Dermis lymphatic vessel endothelial cell (primary cell): ENCODE results near the gene ZFPL1. TPM values are rescaled to one million over a fixed set of nuclear protein-coding genes. Genes with fewer than 3 reads are reported as not detected.

Experiments used
- total RNA-seq: library from RNA; depleted of rRNA; stranded (reverse); fragments of >200 nt; gene quantifications from 2 replicates; pipeline ENCODE4 v1.2.1, GENCODE V29; 2014

Gene ZFPL1
- 16.4 and 20.7 TPM in 2 replicates for total RNA-seq

GRCh38 chr11:65083834-65084597, at the start of gene ZFPL1, which contains the start of gene CDCA5:
ZFPL1 (plus strand) TSS chr11:65084222; CDS start chr11:65084699, 477 bp downstream.
CDCA5 (minus strand) TSS chr11:65084040; CDS start chr11:65083978, 62 bp downstream.

GRCh38 chr11:65040847-65041622, 43.0 kb upstream of the ZFPL1 start, which contains the start of gene SAC3D1:
SAC3D1 (plus strand) TSS chr11:65041210; CDS start chr11:65041293, 83 bp downstream.

GRCh38 chr11:65058419-65059054, 25.5 kb upstream of the ZFPL1 start, which contains the start of gene NAALADL1:
NAALADL1 (minus strand) TSS chr11:65058553; CDS start chr11:65058521, 32 bp downstream.

GRCh38 chr11:65095974-65096806, 12.2 kb downstream of the ZFPL1 start, which contains the start of gene VPS51:
VPS51 (plus strand) TSS chr11:65096214; CDS start chr11:65096251, 37 bp downstream.

GRCh38 chr11:65111744-65112545, 27.9 kb downstream of the ZFPL1 start, which contains the start of gene TM7SF2:
TM7SF2 (plus strand) TSS chr11:65111872; CDS start chr11:65112016, 144 bp downstream.

GRCh38 chr11:65117206-65118096, 33.4 kb downstream of the ZFPL1 start, which contains the start of gene ZNHIT2:
ZNHIT2 (minus strand) TSS chr11:65117701; CDS start chr11:65117653, 48 bp downstream.

GRCh38 chr11:65121865-65122696, 38.1 kb downstream of the ZFPL1 start, which contains the start of the genes FAU and MRPL49:
FAU (minus strand) TSS chr11:65122134; CDS start chr11:65121813, 321 bp downstream.
MRPL49 (plus strand) TSS chr11:65122321; CDS start chr11:65122347, 26 bp downstream.

GRCh38 chr11:65134240-65134951, 50.4 kb downstream of the ZFPL1 start, which contains the start of gene SYVN1:
SYVN1 (minus strand) TSS chr11:65134519; CDS start chr11:65133601, 918 bp downstream.

Other genes with a start within 250 kb of the ZFPL1 start
- 0.34 and 0.43 TPM in 2 replicates for gene CDC42BPG, start 239.6 kb upstream of the ZFPL1 start, total RNA-seq
- gene EHD1, start 205.6 kb upstream of the ZFPL1 start, total RNA-seq = 19.3 and 24.4 TPM in 2 replicates
- 8.8 and 13.9 TPM in 2 replicates for gene ATG2A, start 167.0 kb upstream of the ZFPL1 start, total RNA-seq
- 5.0 and 9.2 TPM in 2 replicates for gene PPP2R5B, start 159.5 kb upstream of the ZFPL1 start, total RNA-seq
- not detected in 2 replicates for gene GPHA2, start 148.3 kb upstream of the ZFPL1 start, total RNA-seq
- not detected in 2 replicates for gene MAJIN, start 112.1 kb upstream of the ZFPL1 start, total RNA-seq
- gene BATF2, start 87.3 kb upstream of the ZFPL1 start, total RNA-seq = 0.52 and 0.54 TPM in 2 replicates
- 124 and 130 TPM in 2 replicates for gene ARL2, start 70.1 kb upstream of the ZFPL1 start, total RNA-seq
- gene SNX15, start 56.8 kb upstream of the ZFPL1 start, total RNA-seq = 7.5 and 9.9 TPM in 2 replicates
- gene SAC3D1, start 43.0 kb upstream of the ZFPL1 start, total RNA-seq = 4.1 and 5.3 TPM in 2 replicates
- gene NAALADL1, start 25.7 kb upstream of the ZFPL1 start, total RNA-seq = 11.5 and 12.8 TPM in 2 replicates
- 1.5 and 2.0 TPM in 2 replicates for gene CDCA5, start 182 bp upstream of the ZFPL1 start, total RNA-seq
- 231 and 291 TPM in 2 replicates for gene VPS51, start 12.0 kb downstream of the ZFPL1 start, total RNA-seq
- 6.0 and 12.8 TPM in 2 replicates for gene TM7SF2, start 27.6 kb downstream of the ZFPL1 start, total RNA-seq
- 6.3 and 6.4 TPM in 2 replicates for gene ZNHIT2, start 33.5 kb downstream of the ZFPL1 start, total RNA-seq
- 283 and 465 TPM in 2 replicates for gene FAU, start 37.9 kb downstream of the ZFPL1 start, total RNA-seq
- 41.9 and 49.5 TPM in 2 replicates for gene MRPL49, start 38.1 kb downstream of the ZFPL1 start, total RNA-seq
- 7.9 and 12.3 TPM in 2 replicates for gene SYVN1, start 50.3 kb downstream of the ZFPL1 start, total RNA-seq
- gene SPDYC, start 86.0 kb downstream of the ZFPL1 start, total RNA-seq = not detected in 2 replicates
- 80.4 and 81.5 TPM in 2 replicates for gene CAPN1, start 97.7 kb downstream of the ZFPL1 start, total RNA-seq
- gene POLA2, start 177.7 kb downstream of the ZFPL1 start, total RNA-seq = 3.3 and 3.4 TPM in 2 replicates
- 7.3 and 8.2 TPM in 2 replicates for gene CDC42EP2, start 230.6 kb downstream of the ZFPL1 start, total RNA-seq
- 17.8 and 25.1 TPM in 2 replicates for gene DPF2, start 249.6 kb downstream of the ZFPL1 start, total RNA-seq